ENCODE measurements around the gene HHIPL1. TPM values are rescaled to one million over a fixed set of nuclear protein-coding genes. Genes with fewer than 3 reads are reported as not detected.

Gene HHIPL1
- total RNA-seq, 4 donors from 2014 or later = 2.6 to 3.9 (median 3.1) TPM

DNA sequence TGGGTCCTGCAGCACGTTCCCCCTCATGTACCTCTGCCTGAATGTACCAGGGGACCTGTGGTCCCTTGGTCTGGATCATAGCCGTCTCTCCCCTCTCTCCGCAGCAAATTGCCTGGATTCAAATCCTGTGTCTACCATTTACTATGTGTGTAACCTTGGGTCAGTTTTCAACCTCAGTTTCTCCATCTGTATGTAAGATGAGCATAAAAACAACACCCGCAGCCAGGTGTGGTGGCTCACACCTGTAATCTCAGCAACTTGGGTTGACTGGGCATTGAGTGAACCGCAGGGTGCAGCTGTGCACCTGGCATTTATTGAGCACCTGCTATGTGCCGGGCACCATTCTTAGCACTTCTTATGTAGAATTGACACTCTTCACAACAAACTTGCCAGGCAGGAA, 53.3 kb downstream of the HHIPL1 start:
- Histone ChIP-seq H3K9me3 (peaks cover 0 to 10% (median 4%) of the 10 kb centered on the region in 4 donors), H3K4me1 (no peaks in the 10 kb centered on the region), H3K4me3 (no peak overlapping the region), H3K27me3 (no peaks in the 10 kb centered on the region), H3K27ac (no peak overlapping the region), H3K36me3 (peaks cover 0 to 5% (median 0%) of the 10 kb centered on the region in 3 donors)
- 79 to 91% methylated on average over 6 of the region's 6 CpGs for WGBS, 2 donors
- TF ChIP-seq EP300 (IDR thresholded peaks at IDR 0.05) (no peak), POLR2A (IDR thresholded peaks at IDR 0.05) (no peak)
- TF ChIP-seq, protein P1, sequence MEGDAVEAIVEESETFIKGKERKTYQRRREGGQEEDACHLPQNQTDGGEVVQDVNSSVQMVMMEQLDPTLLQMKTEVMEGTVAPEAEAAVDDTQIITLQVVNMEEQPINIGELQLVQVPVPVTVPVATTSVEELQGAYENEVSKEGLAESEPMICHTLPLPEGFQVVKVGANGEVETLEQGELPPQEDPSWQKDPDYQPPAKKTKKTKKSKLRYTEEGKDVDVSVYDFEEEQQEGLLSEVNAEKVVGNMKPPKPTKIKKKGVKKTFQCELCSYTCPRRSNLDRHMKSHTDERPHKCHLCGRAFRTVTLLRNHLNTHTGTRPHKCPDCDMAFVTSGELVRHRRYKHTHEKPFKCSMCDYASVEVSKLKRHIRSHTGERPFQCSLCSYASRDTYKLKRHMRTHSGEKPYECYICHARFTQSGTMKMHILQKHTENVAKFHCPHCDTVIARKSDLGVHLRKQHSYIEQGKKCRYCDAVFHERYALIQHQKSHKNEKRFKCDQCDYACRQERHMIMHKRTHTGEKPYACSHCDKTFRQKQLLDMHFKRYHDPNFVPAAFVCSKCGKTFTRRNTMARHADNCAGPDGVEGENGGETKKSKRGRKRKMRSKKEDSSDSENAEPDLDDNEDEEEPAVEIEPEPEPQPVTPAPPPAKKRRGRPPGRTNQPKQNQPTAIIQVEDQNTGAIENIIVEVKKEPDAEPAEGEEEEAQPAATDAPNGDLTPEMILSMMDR (IDR thresholded peaks at IDR 0.05) = no peak
- DNase-seq (ENCODE audit: low spot score in 2 of 2) = no peak

GRCh38 chr14:99698642-99699041, 53.7 kb downstream of the HHIPL1 start:
- TF ChIP-seq EP300 (IDR thresholded peaks at IDR 0.05) (no peak), POLR2A (IDR thresholded peaks at IDR 0.05) (no peak)
- TF ChIP-seq, protein P1 (IDR thresholded peaks at IDR 0.05) = no peak
- WGBS, 2 donors = 53 to 70% methylated on average over 5 of the region's 5 CpGs
- peaks cover 0 to 9% (median 0%) of the 10 kb centered on the region in 3 donors for H3K36me3 ChIP-seq
- H3K4me1 ChIP-seq = no peaks in the 10 kb centered on the region
- H3K9me3 ChIP-seq = peaks cover 0 to 14% (median 7%) of the 10 kb centered on the region in 4 donors
- no peak overlapping the region for H3K27ac ChIP-seq
- no peak overlapping the region for H3K4me3 ChIP-seq
- no peaks in the 10 kb centered on the region for H3K27me3 ChIP-seq
- no peak for DNase-seq (ENCODE audit: low spot score in 2 of 2)

DNA sequence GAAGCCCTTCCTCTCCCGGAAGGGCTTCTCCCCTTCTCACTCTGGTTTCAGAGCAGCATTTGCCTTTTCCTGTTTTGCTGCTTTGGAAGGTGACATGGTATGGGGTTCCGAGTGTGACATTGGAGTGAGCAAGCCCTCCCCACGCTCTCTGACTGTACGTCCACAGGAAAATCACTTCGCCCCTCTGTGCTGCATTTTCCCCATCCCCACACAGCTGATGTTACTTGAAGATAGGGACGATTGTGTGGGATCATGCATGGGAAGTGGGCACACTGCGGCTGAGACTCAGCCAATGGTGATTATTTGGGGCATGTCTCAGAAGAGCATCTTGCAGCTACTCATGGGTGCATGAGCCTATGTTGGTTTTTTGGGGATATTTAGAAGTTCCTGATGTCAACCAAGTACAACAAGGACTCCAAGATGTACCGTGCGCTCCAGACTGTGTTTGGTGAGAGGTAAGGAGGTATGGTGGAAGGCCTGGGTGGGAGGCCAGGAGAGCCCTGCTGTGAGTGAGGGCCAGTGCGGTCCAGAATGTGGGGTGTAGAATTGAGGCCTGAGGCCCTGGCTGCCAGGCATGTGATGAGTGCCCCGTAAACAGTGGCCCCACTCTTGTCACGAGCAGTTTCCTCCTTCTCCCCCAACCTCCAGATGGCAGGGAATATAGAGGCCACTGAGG, 54.3 kb downstream of the HHIPL1 start:
- TF ChIP-seq EP300 (IDR thresholded peaks at IDR 0.05) (no peak), POLR2A (IDR thresholded peaks at IDR 0.05) (no peak)
- TF ChIP-seq, protein P1 (IDR thresholded peaks at IDR 0.05) = no peak
- 81 to 84% methylated on average over 12 of the region's 12 CpGs for WGBS, 2 donors
- no peak for DNase-seq (ENCODE audit: low spot score in 2 of 2)
- H3K27me3 ChIP-seq = no peaks in the 10 kb centered on the region
- no peak overlapping the region for H3K27ac ChIP-seq
- no peaks in the 10 kb centered on the region for H3K4me1 ChIP-seq
- no peak overlapping the region for H3K4me3 ChIP-seq
- peaks cover 0 to 12% (median 0%) of the 10 kb centered on the region in 3 donors for H3K36me3 ChIP-seq
- H3K9me3 ChIP-seq = peaks cover 0 to 20% (median 7%) of the 10 kb centered on the region in 4 donors

DNA sequence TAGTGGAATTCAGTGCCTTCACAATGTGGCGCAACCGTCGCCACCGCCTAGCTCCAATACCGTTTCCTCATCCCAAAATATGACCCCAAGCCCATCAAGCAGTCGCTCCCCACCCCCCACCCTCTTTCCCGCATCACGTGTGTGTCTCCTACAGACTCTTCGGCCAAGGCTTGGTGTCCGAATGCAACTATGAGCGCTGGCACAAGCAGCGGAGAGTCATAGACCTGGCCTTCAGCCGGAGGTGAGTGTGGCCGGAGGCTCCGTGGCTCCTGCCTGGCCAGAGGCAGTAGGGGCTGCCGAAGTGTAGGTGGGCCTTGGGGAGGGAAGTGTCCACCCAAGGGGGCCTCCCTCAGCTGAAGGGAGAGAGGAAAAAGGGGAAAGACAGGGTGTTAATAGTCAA, 54.9 kb downstream of the HHIPL1 start:
- Histone ChIP-seq H3K4me3 (no peak overlapping the region), H3K4me1 (no peaks in the 10 kb centered on the region), H3K27me3 (no peaks in the 10 kb centered on the region), H3K9me3 (peaks cover 0 to 26% (median 7%) of the 10 kb centered on the region in 4 donors), H3K36me3 (peaks cover 0 to 12% (median 0%) of the 10 kb centered on the region in 3 donors), H3K27ac (no peak overlapping the region)
- DNase-seq (ENCODE audit: low spot score in 2 of 2) = no peak
- TF ChIP-seq EP300 (IDR thresholded peaks at IDR 0.05) = no peak
- no peak for TF ChIP-seq POLR2A (IDR thresholded peaks at IDR 0.05)
- TF ChIP-seq, protein P1 (IDR thresholded peaks at IDR 0.05) = no peak
- WGBS, 2 donors = 90 to 95% methylated on average over 16 of the region's 16 CpGs

- TF ChIP-seq POLR2A (IDR thresholded peaks at IDR 0.05) (no peak), EP300 (IDR thresholded peaks at IDR 0.05) (no peak)
- TF ChIP-seq, protein P1 (IDR thresholded peaks at IDR 0.05) = no peak
- WGBS, 2 donors = 90 to 91% methylated on average over 6 of the region's 6 CpGs
These were observed 55.5 kb downstream of the HHIPL1 start for GRCh38 chr14:99700379-99700778.

More at GRCh38 chr14:99700379-99700778, 55.5 kb downstream of the HHIPL1 start:
- no peaks in the 10 kb centered on the region for H3K27me3 ChIP-seq
- no peaks in the 10 kb centered on the region for H3K4me1 ChIP-seq
- H3K36me3 ChIP-seq = peaks cover 0 to 12% (median 0%) of the 10 kb centered on the region in 3 donors
- H3K27ac ChIP-seq = no peak overlapping the region
- peaks cover 0 to 29% (median 7%) of the 10 kb centered on the region in 4 donors for H3K9me3 ChIP-seq
- DNase-seq (ENCODE audit: low spot score in 2 of 2) = no peak
- H3K4me3 ChIP-seq = no peak overlapping the region

Measured in tibial nerve (tissue), 4 donors.